B cell (primary cell): ENCODE data around the gene XYLT1.

Source experiments
- CTCF ChIP-seq: fragments of 200-600 bp; IDR thresholded peaks from one replicate; pipeline ENCODE4 v1.8.0; 2022; ENCODE audit warnings: antibody characterized with exemption, mild to moderate bottlenecking
- EZH2 ChIP-seq: IDR thresholded peaks from 2 replicates; pipeline ENCODE4 v1.6.1; 2012; ENCODE audit warnings: borderline replicate concordance, low read depth, mild to moderate bottlenecking, moderate library complexity, low read length; ENCODE audit not compliant: insufficient read depth, poor library complexity, severe bottlenecking

DNA sequence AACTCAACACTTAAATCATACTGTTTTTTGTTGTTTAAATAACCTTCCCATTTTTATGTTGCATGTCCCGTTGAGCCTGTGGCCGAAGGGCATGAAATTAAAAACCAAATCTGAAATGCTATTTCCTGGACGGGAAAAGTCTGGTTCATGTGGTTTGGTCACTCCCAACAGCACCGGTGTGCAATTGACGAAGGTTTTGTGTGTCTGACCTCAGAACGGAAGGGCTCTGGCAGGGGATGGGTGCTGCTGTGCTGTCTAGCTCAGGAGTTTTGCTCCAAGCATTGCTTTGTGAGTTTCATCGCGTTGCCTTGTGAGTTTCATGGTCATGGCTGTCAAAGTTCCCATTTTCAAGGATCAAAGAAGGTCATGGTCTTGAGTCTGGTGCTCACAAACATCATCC is 363.3 kb downstream of the XYLT1 start:
- TF ChIP-seq CTCF = no peak
- TF ChIP-seq EZH2 = no peak
